ENCODE data around the gene C16orf54.

C16orf54 gene

GRCh38 chr16:29769507-29769906 lies 23.7 kb upstream of the C16orf54 start:
- no peak for TF ChIP-seq CTCF (IDR thresholded peaks at IDR 0.05; ENCODE audit: low read depth, low read length, missing control alignments)
- in situ Hi-C loops (cut with HindIII; ENCODE audit: low pct_ligation_motif_present, low sequenced_read_pairs) = no loop called here
- DNase-seq = no peak

GRCh38 chr16:29767062-29767461 lies 21.3 kb upstream of the C16orf54 start:
- DNase-seq = no peak
- H3K4me3 ChIP-seq (ENCODE audit: low read depth, low read length) = no peak overlapping the region
- no peaks in the 10 kb centered on the region for H3K27me3 ChIP-seq (replicated peaks)
- no peak for TF ChIP-seq CTCF (IDR thresholded peaks at IDR 0.05; ENCODE audit: low read depth, low read length, missing control alignments)
- no peak overlapping the region for H3K27ac ChIP-seq
- H3K36me3 ChIP-seq (replicated peaks) = no peaks in the 10 kb centered on the region
- in situ Hi-C loops (cut with HindIII; ENCODE audit: low pct_ligation_motif_present, low sequenced_read_pairs) = no loop called here

More at GRCh38 chr16:29769507-29769906, 23.7 kb upstream of the C16orf54 start:
- Histone ChIP-seq H3K27ac (no peak overlapping the region), H3K4me3 (ENCODE audit: low read depth, low read length) (no peak overlapping the region), H3K36me3 (replicated peaks) (no peaks in the 10 kb centered on the region), H3K27me3 (replicated peaks) (no peaks in the 10 kb centered on the region)

GRCh38 chr16:29766571-29766970 lies 20.8 kb upstream of the C16orf54 start:
- H3K27me3 ChIP-seq (replicated peaks) = no peaks in the 10 kb centered on the region
- no peak overlapping the region for H3K4me3 ChIP-seq (ENCODE audit: low read depth, low read length)
- H3K36me3 ChIP-seq (replicated peaks) = no peaks in the 10 kb centered on the region
- no peak for TF ChIP-seq CTCF (IDR thresholded peaks at IDR 0.05; ENCODE audit: low read depth, low read length, missing control alignments)
- H3K27ac ChIP-seq = no peak overlapping the region
- in situ Hi-C loops (cut with HindIII; ENCODE audit: low pct_ligation_motif_present, low sequenced_read_pairs) = no loop called here
- DNase-seq = no peak

GRCh38 chr16:29765167-29766032 lies 19.6 kb upstream of the C16orf54 start:
- Histone ChIP-seq H3K4me3 (ENCODE audit: low read depth, low read length) (no peak overlapping the region), H3K27ac (no peak overlapping the region), H3K27me3 (replicated peaks) (no peaks in the 10 kb centered on the region), H3K36me3 (replicated peaks) (no peaks in the 10 kb centered on the region)
- in situ Hi-C loops (cut with HindIII; ENCODE audit: low pct_ligation_motif_present, low sequenced_read_pairs) = no loop called here
- DNase-seq = no peak
- no peak for TF ChIP-seq CTCF (IDR thresholded peaks at IDR 0.05; ENCODE audit: low read depth, low read length, missing control alignments)

GRCh38 chr16:29763326-29763725 lies 17.5 kb upstream of the C16orf54 start:
- Histone ChIP-seq H3K27ac (no peak overlapping the region), H3K27me3 (replicated peaks) (no peaks in the 10 kb centered on the region), H3K36me3 (replicated peaks) (no peaks in the 10 kb centered on the region), H3K4me3 (ENCODE audit: low read depth, low read length) (no peak overlapping the region)
- DNase-seq = no peak
- in situ Hi-C loops (cut with HindIII; ENCODE audit: low pct_ligation_motif_present, low sequenced_read_pairs) = no loop called here
- no peak for TF ChIP-seq CTCF (IDR thresholded peaks at IDR 0.05; ENCODE audit: low read depth, low read length, missing control alignments)

Data from brain microvascular endothelial cell (primary cell).